NCI-H1417 treated with DMSO at 0.1 percent for 48 hours (cell line): ENCODE data around the gene DMTF1.
"Not testable (repeated sequence)": the region's sequence is repeated elsewhere in the genome, so short reads cannot be mapped to it uniquely, and the experiment has no call there.

Source experiments
- DNase-seq: peaks from one replicate; lab custom pipeline; 2025; lab: John Stamatoyannopoulos, UW

Gene DMTF1

DNA sequence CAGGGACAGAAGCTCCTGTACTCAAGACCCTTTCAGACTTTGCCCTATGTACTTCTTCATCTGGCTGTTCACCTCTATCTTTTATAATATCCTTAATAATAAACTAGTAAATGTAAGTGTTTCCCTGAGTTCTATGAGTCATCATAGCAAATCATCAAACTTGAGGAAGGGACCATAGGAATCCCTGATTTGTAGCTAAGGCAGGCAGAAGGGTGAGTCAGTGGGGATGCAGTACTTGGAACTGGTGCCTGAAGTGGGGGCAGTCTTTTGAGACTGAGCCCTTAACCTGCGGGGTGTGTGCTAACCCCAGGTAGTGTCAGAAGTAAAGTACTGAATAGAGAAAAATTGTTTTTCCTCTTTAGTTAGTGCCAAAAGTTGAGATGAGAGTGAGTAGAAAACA is 73.4 kb downstream of the DMTF1 start:
- DNase-seq, result no peak

DNA sequence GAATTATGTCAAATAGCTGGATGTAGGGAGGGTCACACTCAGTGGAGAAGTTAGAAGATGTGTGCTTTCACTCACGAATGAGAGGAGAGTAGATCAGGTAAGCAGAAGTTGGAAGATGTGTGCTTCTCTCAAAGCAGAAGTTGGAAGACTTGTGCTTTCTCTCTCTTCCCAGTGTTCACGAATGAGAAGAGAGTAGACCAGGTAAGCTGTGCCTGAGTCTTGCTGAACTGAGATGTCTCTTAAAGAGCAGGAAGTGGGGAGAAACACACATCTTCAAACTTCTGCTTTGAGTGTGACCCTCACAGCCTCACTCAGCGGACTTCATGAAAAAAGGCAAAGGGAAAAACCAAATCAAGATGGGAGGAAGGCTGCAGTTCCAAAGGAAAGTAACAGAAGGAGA is 74.2 kb downstream of the DMTF1 start:
- no peak for DNase-seq

DNA sequence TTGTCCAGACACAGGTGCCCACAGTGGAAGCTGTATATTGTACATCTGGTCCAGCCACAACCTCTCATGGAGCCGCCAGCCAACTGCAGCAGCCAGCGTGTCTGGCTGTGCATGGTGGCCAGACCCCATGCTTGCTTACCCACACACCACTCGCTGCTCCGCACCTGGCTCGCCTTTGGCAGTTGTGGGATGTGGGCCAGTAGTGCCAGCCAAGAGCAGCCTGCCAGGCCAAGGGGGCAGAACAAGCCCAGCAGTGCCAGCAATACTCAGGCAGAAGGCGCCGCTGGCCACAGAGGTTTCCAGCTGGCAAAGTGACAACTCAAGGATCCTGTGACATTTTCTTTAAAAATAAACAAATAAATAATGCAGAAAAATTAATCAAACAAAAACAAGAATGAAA is 79.0 kb downstream of the DMTF1 start:
- DNase-seq, result no peak

DNA sequence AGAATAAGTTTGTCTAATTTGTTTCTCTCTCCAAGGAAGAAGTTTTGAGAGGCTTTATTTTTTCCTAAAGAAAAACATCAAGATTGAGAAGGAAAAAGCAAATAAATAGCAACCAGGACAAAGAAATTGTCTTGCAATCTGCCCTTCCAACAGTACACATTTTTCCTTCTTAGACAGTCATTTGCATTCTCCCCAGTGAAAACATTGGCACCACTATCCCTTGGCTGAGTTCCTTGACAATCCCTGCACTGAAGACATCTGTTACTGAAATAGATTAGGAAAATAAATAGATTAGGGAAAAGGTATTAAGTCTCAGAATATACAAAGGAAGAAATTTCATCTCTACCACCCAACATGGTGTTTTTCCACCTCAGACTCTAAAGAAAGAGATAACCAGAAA is 79.5 kb downstream of the DMTF1 start:
- no peak for DNase-seq

DNA sequence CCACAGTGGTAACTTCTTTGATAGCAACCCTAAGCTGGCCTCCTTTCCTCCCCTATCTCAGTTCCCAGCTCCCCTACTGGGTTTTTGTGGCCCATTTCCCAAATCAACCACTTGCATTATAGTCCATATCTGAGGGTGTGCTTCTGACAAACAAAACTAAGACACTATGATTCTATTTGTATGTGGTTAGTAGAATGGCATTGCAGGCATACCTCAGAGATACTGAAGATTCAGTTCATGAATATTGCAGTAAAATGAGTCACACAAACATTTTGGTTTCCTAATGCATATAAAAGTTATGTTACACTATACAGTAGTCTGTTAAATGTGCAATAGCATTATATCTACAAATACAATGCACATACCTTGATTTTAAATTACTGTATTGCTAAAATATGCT is 82.7 kb downstream of the DMTF1 start:
- DNase-seq, result no peak

DNA sequence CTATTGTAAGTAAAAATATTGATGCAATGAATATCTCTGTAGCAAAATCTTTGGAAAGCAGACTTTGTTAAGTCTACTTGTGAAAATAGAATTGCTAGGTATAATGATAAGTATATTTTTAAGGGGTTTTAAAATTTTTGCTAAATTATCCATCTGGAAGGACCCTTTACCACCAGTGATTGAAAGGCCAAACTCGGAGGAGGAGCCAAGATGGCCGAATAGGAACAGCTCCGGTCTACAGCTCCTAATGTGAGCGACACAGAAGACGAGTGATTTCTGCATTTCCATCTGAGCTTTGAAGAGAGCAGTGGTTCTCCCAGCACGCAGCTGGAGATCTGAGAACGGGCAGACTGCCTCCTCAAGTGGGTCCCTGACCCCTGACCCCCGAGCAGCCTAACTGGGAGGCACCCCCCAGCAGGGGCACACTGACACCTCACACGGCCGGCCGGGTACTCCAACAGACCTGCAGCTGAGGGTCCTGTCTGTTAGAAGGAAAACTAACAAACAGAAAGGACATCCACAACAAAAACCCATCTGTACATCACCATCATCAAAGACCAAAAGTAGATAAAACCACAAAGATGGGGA is 86.3 kb downstream of the DMTF1 start:
- not testable (repeated sequence) for DNase-seq

DNA sequence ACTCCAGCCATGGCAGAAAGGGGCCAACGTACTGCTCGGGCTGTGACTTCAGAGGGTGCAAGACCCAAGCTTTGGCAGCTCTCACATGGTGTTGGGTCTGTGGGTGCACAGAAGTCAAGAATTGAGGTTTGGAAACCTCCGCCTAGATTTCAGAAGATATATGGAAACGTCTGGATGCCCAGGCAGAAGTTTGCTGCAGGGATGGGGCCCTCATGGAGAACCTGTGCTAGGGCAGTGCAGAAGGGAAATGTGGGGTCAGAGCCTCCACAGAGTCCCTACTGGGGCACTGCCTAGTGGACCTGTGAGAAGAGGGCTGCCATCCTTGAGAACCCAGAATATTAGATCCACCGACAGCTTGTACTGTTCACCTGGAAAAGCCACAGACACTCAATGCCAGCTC is 93.4 kb downstream of the DMTF1 start:
- DNase-seq, result not testable (repeated sequence)
